ENCODE results near the gene LAG3.

DNA sequence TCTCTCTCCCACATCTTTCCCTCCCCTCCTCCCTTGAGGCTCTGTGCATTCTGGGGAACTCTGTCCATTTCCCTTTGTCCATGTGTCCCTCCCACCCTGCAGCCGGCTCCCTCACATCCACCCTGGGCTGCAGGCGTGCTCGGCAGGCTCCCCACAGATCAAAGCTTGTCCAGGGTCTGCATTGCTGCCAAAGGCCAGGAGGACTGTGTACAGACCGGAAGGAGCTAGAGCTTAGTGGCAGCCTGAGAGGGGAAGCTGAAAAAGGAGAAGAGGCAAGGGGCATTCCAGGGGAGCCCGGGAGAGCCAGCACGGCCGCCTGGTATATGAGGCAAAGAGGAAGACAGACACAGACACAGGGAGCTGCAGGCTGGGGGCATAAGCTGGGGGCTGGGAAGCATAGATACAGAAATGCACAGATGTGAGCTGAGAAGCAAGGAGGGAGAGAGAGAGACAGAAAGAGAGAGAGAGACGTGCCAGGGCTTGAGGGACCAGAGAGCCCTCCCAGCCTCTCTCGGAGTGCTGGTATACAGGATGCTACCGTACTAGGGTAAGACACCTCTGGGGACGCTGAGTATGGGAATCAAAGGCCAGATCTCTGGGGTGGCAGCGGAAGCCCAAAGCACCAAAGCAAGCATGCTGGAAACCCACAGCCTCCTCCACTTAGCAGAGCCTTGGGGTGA is 20.3 kb downstream of the LAG3 start:
- TF ChIP-seq EZH2 (IDR thresholded peaks at IDR 0.05; ENCODE audit: low read depth, unreplicated experiment) (no peak), POLR2AphosphoS5 (IDR thresholded peaks at IDR 0.05; ENCODE audit: low read depth) (no peak), JUNB (IDR thresholded peaks at IDR 0.05; ENCODE audit: unreplicated experiment) (no peak), ZNF331 (CRISPR knock-in tag; IDR thresholded peaks at IDR 0.05; ENCODE audit: low read depth) (no peak)
- TF ChIP-seq, protein P1, sequence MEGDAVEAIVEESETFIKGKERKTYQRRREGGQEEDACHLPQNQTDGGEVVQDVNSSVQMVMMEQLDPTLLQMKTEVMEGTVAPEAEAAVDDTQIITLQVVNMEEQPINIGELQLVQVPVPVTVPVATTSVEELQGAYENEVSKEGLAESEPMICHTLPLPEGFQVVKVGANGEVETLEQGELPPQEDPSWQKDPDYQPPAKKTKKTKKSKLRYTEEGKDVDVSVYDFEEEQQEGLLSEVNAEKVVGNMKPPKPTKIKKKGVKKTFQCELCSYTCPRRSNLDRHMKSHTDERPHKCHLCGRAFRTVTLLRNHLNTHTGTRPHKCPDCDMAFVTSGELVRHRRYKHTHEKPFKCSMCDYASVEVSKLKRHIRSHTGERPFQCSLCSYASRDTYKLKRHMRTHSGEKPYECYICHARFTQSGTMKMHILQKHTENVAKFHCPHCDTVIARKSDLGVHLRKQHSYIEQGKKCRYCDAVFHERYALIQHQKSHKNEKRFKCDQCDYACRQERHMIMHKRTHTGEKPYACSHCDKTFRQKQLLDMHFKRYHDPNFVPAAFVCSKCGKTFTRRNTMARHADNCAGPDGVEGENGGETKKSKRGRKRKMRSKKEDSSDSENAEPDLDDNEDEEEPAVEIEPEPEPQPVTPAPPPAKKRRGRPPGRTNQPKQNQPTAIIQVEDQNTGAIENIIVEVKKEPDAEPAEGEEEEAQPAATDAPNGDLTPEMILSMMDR (conservative IDR thresholded peaks at IDR 0.05; ENCODE audit: low read depth in 2 of 2) = no peak
